Suprapubic skin (tissue), 4 donors: Measurements from ENCODE around the gene PRPSAP2. TPM values are rescaled to one million over a fixed set of nuclear protein-coding genes. Genes with fewer than 3 reads are reported as not detected.

Experiments
- DNase-seq, 2 donors: peaks; one replicate each; pipeline ENCODE4 v3.0.0-alpha.2; 2019; ENCODE audit warnings: low spot score in 2 of 2
- H3K27ac ChIP-seq: fragments of 200-600 bp; sonication (generic); one replicate; pipeline ENCODE4 v1.5.1; 2019
- H3K27me3 ChIP-seq: fragments of 200-600 bp; sonication (generic); one replicate; pipeline ENCODE4 v1.5.1; 2019
- H3K36me3 ChIP-seq: fragments of 200-600 bp; sonication (generic); one replicate; pipeline ENCODE4 v1.5.1; 2019
- H3K4me1 ChIP-seq: fragments of 200-600 bp; sonication (generic); one replicate; pipeline ENCODE4 v1.5.1; 2019
- H3K4me3 ChIP-seq: fragments of 200-600 bp; sonication (generic); one replicate; pipeline ENCODE4 v1.5.1; 2019; ENCODE audit warnings: mild to moderate bottlenecking
- H3K9me3 ChIP-seq: fragments of 200-600 bp; sonication (generic); one replicate; pipeline ENCODE4 v1.5.1; 2019
- CTCF ChIP-seq, 2 donors: fragments of 200-600 bp in 1 of 2; fragments of 450-650 bp in 1 of 2; sonication (generic) in 1 of 2; IDR thresholded peaks; one replicate each; pipeline ENCODE4 v1.5.1; 2016 to 2019; ENCODE audit warnings: antibody characterized with exemption in 2 of 2, mild to moderate bottlenecking in 1 of 2, moderate library complexity in 1 of 2
- EP300 ChIP-seq: sonication (generic); formaldehyde crosslinking; IDR thresholded peaks from one replicate; pipeline ENCODE4 v1.6.1; 2017; ENCODE audit warnings: antibody characterized with exemption
- POLR2A ChIP-seq, 2 donors: fragments of 450-650 bp; IDR thresholded peaks; one replicate each; pipeline ENCODE4 v1.6.1; 2017; ENCODE audit warnings: antibody characterized with exemption in 2 of 2, mild to moderate bottlenecking in 2 of 2, moderate library complexity in 2 of 2
- POLR2AphosphoS5 ChIP-seq, 3 donors: sonication (generic); formaldehyde crosslinking; IDR thresholded peaks; one replicate each; pipeline ENCODE4 v1.6.1; 2017; ENCODE audit warnings: antibody characterized with exemption in 3 of 3
- WGBS: methylation state at CpG from one replicate; pipeline ENCODE4 v1.1.5; 2018; 5-methylcytosine and 5-hydroxymethylcytosine counted together
- total RNA-seq, 4 donors: library from RNA; depleted of rRNA; stranded (reverse); fragments of >200 nt; gene quantifications; one replicate each; pipeline ENCODE4 v1.1.0, GENCODE V29; 2016

The PRPSAP2 gene
- total RNA-seq, 4 donors from 2014 or later: 14.9 to 29.0 (median 22.9) TPM

GRCh38 chr17:18950346-18950745, 92.4 kb downstream of the PRPSAP2 start:
- H3K4me1 ChIP-seq: peaks cover 14% of the 10 kb centered on the region
- WGBS: 64% methylated on average over 4 of the region's 4 CpGs
- no peak for TF ChIP-seq CTCF (IDR thresholded peaks at IDR 0.05)
- TF ChIP-seq POLR2A (IDR thresholded peaks at IDR 0.05): no peak
- TF ChIP-seq EP300: no peak
- no peak for TF ChIP-seq POLR2AphosphoS5 (IDR thresholded peaks at IDR 0.05)

GRCh38 chr17:18950944-18951905, 93.3 kb downstream of the PRPSAP2 start:
- 82% methylated on average over 22 of the region's 34 CpGs for WGBS

More at GRCh38 chr17:18950346-18950745, 92.4 kb downstream of the PRPSAP2 start:
- DNase-seq: no peak
- no peaks in the 10 kb centered on the region for H3K36me3 ChIP-seq
- no peaks in the 10 kb centered on the region for H3K9me3 ChIP-seq
- H3K27me3 ChIP-seq: peaks cover 16% of the 10 kb centered on the region
- no peak overlapping the region for H3K4me3 ChIP-seq
- no peak overlapping the region for H3K27ac ChIP-seq

GRCh38 chr17:18951941-18952842, 94.3 kb downstream of the PRPSAP2 start, which contains the start of gene SLC5A10:
Gene SLC5A10, plus strand, starts transcription at chr17:18952165. Its CDS starts 41 bp downstream, at chr17:18952206.
- WGBS: 88% methylated on average over 15 of the region's 17 CpGs
- no peak within 1 kb of the TSS for H3K27ac ChIP-seq
- no peaks in the 10 kb centered on the region for H3K9me3 ChIP-seq
- DNase-seq: no peak
- H3K4me1 ChIP-seq: peaks cover 14% of the 10 kb centered on the region
- H3K4me3 ChIP-seq: no peak within 1 kb of the TSS
- TF ChIP-seq POLR2A (IDR thresholded peaks at IDR 0.05) (no peak), EP300 (no peak), CTCF (IDR thresholded peaks at IDR 0.05) (peak in 1 of 2 donors; percentile 13), POLR2AphosphoS5 (IDR thresholded peaks at IDR 0.05) (no peak)
- H3K27me3 ChIP-seq: peaks cover 10% of the 10 kb centered on the region
- H3K36me3 ChIP-seq: no peaks in the 10 kb centered on the region

More at GRCh38 chr17:18950944-18951905, 93.3 kb downstream of the PRPSAP2 start:
- peaks cover 14% of the 10 kb centered on the region for H3K4me1 ChIP-seq
- no peak overlapping the region for H3K27ac ChIP-seq
- peaks cover 12% of the 10 kb centered on the region for H3K27me3 ChIP-seq
- no peaks in the 10 kb centered on the region for H3K9me3 ChIP-seq
- H3K36me3 ChIP-seq: no peaks in the 10 kb centered on the region
- no peak for TF ChIP-seq CTCF (IDR thresholded peaks at IDR 0.05)
- no peak for TF ChIP-seq EP300
- no peak for TF ChIP-seq POLR2AphosphoS5 (IDR thresholded peaks at IDR 0.05)
- TF ChIP-seq POLR2A (IDR thresholded peaks at IDR 0.05): no peak
- no peak for DNase-seq
- no peak overlapping the region for H3K4me3 ChIP-seq

- H3K27me3 ChIP-seq: peaks cover 1% of the 10 kb centered on the region
- no peak for DNase-seq
- 95% methylated on average over 14 of the region's 14 CpGs for WGBS
- no peaks in the 10 kb centered on the region for H3K36me3 ChIP-seq
- no peaks in the 10 kb centered on the region for H3K9me3 ChIP-seq
- H3K4me1 ChIP-seq: peaks cover 14% of the 10 kb centered on the region
- TF ChIP-seq POLR2A (IDR thresholded peaks at IDR 0.05) (no peak), CTCF (IDR thresholded peaks at IDR 0.05) (no peak), POLR2AphosphoS5 (IDR thresholded peaks at IDR 0.05) (no peak), EP300 (no peak)
- no peak overlapping the region for H3K4me3 ChIP-seq
- H3K27ac ChIP-seq: no peak overlapping the region
These were observed 95.3 kb downstream of the PRPSAP2 start for GRCh38 chr17:18953231-18953728.
